Mesendoderm (in vitro differentiated cells): ENCODE measurements around the gene OR2S2.

Experiments used
- DNase-seq: peaks from one replicate; pipeline ENCODE4 v3.0.0; 2013
- H2AK5ac ChIP-seq: 2 replicates; pipeline ENCODE4 v1.6.1; 2013; ENCODE audit warnings: low read length, inconsistent platforms
- H2BK120ac ChIP-seq: 2 replicates; pipeline ENCODE4 v1.6.1; 2013; ENCODE audit warnings: low read depth, mild to moderate bottlenecking, low read length, moderate library complexity, mixed read lengths
- H2BK15ac ChIP-seq: replicated peaks from 2 replicates; pipeline ENCODE4 v1.6.1; 2013; ENCODE audit warnings: low read depth, mild to moderate bottlenecking, moderate library complexity
- H2BK5ac ChIP-seq: 2 replicates; pipeline ENCODE4 v1.6.1; 2013; ENCODE audit warnings: low read length, inconsistent platforms
- H3K18ac ChIP-seq: 2 replicates; pipeline ENCODE4 v1.6.1; 2013; ENCODE audit warnings: mild to moderate bottlenecking, low read length, mixed read lengths
- H3K23ac ChIP-seq: one replicate; pipeline ENCODE4 v1.6.1; 2013; ENCODE audit warnings: low read length
- H3K27ac ChIP-seq: 2 replicates; pipeline ENCODE4 v1.5.1; 2013; ENCODE audit warnings: low read depth, mild to moderate bottlenecking, inconsistent platforms, low read length, moderate library complexity
- H3K27me3 ChIP-seq: 2 replicates; pipeline ENCODE4 v1.6.1; 2013; ENCODE audit warnings: low read length, control low read depth, mild to moderate bottlenecking, inconsistent platforms; ENCODE audit not compliant: insufficient read depth, poor library complexity
- H3K36me3 ChIP-seq: 2 replicates; pipeline ENCODE4 v1.6.1; 2013; ENCODE audit warnings: low read length, inconsistent platforms; ENCODE audit not compliant: control insufficient read depth, insufficient read depth
- H3K4ac ChIP-seq: one replicate; pipeline ENCODE4 v1.6.1; 2013; ENCODE audit warnings: low read depth, mild to moderate bottlenecking, low read length, moderate library complexity
- H3K4me1 ChIP-seq: 2 replicates; pipeline ENCODE4 v1.6.1; 2013; ENCODE audit warnings: low read depth, low read length, inconsistent platforms; ENCODE audit not compliant: control insufficient read depth
- H3K4me2 ChIP-seq: 2 replicates; pipeline ENCODE4 v1.6.1; 2013; ENCODE audit warnings: low read length
- H3K4me3 ChIP-seq: 2 replicates; pipeline ENCODE4 v1.5.1; 2013; ENCODE audit warnings: mild to moderate bottlenecking, low read length
- H3K56ac ChIP-seq: one replicate; pipeline ENCODE4 v1.6.1; 2013; ENCODE audit warnings: low read length
- H3K79me1 ChIP-seq: 2 replicates; pipeline ENCODE4 v1.6.1; 2013; ENCODE audit warnings: low read length, inconsistent platforms
- H3K79me2 ChIP-seq: 2 replicates; pipeline ENCODE4 v1.6.1; 2013; ENCODE audit warnings: mild to moderate bottlenecking, low read length; ENCODE audit not compliant: control insufficient read depth, insufficient read depth
- H3K9ac ChIP-seq: 2 replicates; pipeline ENCODE4 v1.6.1; 2013; ENCODE audit warnings: low read length, inconsistent platforms
- H4K5ac ChIP-seq: one replicate; pipeline ENCODE4 v1.6.1; 2013; ENCODE audit warnings: low read length
- H4K8ac ChIP-seq: one replicate; pipeline ENCODE4 v1.6.1; 2013; ENCODE audit warnings: low read depth, mild to moderate bottlenecking, control low read depth, low read length, moderate library complexity
- WGBS: extraction: QIAGEN DNeasy Blood & Tissue Kit; methylation state at CpG from one replicate; pipeline ENCODE4 v1.1.7; 2013; ENCODE audit warnings: low lambda C conversion rate, missing lambda C conversion rate; ENCODE audit not compliant: insufficient coverage; ENCODE audit errors: extremely low coverage; 5-methylcytosine and 5-hydroxymethylcytosine counted together

The OR2S2 gene

GRCh38 chr9:35984021-35984420 is 26.1 kb upstream of the OR2S2 start:
- H4K8ac ChIP-seq = no peak overlapping the region
- H3K56ac ChIP-seq = no peak overlapping the region
- H2BK120ac ChIP-seq = no peak overlapping the region
- H3K9ac ChIP-seq = no peak overlapping the region
- WGBS = no CpG with 5 or more reads among the region's 1 CpG
- H3K18ac ChIP-seq = no peak overlapping the region
- H3K79me1 ChIP-seq = no peaks in the 10 kb centered on the region
- H3K79me2 ChIP-seq = no peaks in the 10 kb centered on the region
- H3K23ac ChIP-seq = no peak overlapping the region
- no peak overlapping the region for H3K4me3 ChIP-seq
- H2BK15ac ChIP-seq = no peak overlapping the region
- H3K4ac ChIP-seq = no peak overlapping the region
- no peak for DNase-seq
- H3K4me1 ChIP-seq = no peaks in the 10 kb centered on the region
- H4K5ac ChIP-seq = no peak overlapping the region
- no peaks in the 10 kb centered on the region for H3K36me3 ChIP-seq
- no peak overlapping the region for H2AK5ac ChIP-seq
- no peak overlapping the region for H2BK5ac ChIP-seq
- H3K4me2 ChIP-seq = no peak overlapping the region
- H3K27ac ChIP-seq = no peak overlapping the region
- H3K27me3 ChIP-seq = no peaks in the 10 kb centered on the region

GRCh38 chr9:35981699-35982098 is 23.7 kb upstream of the OR2S2 start:
- H3K23ac ChIP-seq = no peak overlapping the region
- H4K5ac ChIP-seq = no peak overlapping the region
- no peak overlapping the region for H3K4me2 ChIP-seq
- no peak for DNase-seq
- no peaks in the 10 kb centered on the region for H3K79me2 ChIP-seq
- H3K4ac ChIP-seq = no peak overlapping the region
- no peaks in the 10 kb centered on the region for H3K79me1 ChIP-seq
- H3K56ac ChIP-seq = no peak overlapping the region
- no peak overlapping the region for H3K9ac ChIP-seq
- no peak overlapping the region for H2BK15ac ChIP-seq
- no peaks in the 10 kb centered on the region for H3K4me1 ChIP-seq
- H2BK120ac ChIP-seq = no peak overlapping the region
- H4K8ac ChIP-seq = no peak overlapping the region
- no peaks in the 10 kb centered on the region for H3K36me3 ChIP-seq
- no peak overlapping the region for H3K27ac ChIP-seq
- no peaks in the 10 kb centered on the region for H3K27me3 ChIP-seq
- no peak overlapping the region for H2BK5ac ChIP-seq
- H3K4me3 ChIP-seq = no peak overlapping the region
- H2AK5ac ChIP-seq = no peak overlapping the region
- no CpG with 5 or more reads among the region's 2 CpGs for WGBS
- no peak overlapping the region for H3K18ac ChIP-seq

GRCh38 chr9:35980289-35981011 is 22.5 kb upstream of the OR2S2 start:
- H3K4me1 ChIP-seq = no peaks in the 10 kb centered on the region
- no peak overlapping the region for H2BK120ac ChIP-seq
- no peak overlapping the region for H3K56ac ChIP-seq
- no peak overlapping the region for H3K4ac ChIP-seq
- no peak overlapping the region for H3K4me3 ChIP-seq
- no peak for DNase-seq
- no peak overlapping the region for H3K27ac ChIP-seq
- no peak overlapping the region for H3K4me2 ChIP-seq
- no peaks in the 10 kb centered on the region for H3K36me3 ChIP-seq
- no peak overlapping the region for H3K23ac ChIP-seq
- no CpG with 5 or more reads among the region's 3 CpGs for WGBS
- H2BK5ac ChIP-seq = no peak overlapping the region
- H2BK15ac ChIP-seq = no peak overlapping the region
- no peak overlapping the region for H3K18ac ChIP-seq
- H4K8ac ChIP-seq = no peak overlapping the region
- H3K79me2 ChIP-seq = no peaks in the 10 kb centered on the region
- no peak overlapping the region for H2AK5ac ChIP-seq
- no peak overlapping the region for H3K9ac ChIP-seq
- H3K79me1 ChIP-seq = no peaks in the 10 kb centered on the region
- no peaks in the 10 kb centered on the region for H3K27me3 ChIP-seq
- H4K5ac ChIP-seq = no peak overlapping the region

DNA sequence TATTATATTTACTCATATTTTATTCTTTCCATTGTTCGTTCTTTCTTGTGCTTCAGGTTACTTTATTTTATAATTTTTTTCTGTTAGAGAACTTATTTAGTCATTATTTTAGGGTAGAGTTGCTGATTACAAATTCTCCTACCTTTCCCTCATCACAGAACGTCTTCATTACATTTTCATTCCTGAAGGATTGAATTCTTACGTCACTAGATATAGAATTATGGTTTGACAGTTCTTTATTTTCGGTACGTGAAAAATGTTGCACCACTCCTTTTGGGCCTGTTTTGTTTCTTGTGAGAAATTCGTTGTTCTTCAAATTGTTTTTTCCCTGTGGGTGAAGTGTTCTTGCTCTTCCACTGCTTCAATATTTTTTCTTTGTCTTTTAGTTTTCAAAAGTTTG is 20.8 kb upstream of the OR2S2 start:
- Histone ChIP-seq H2BK120ac (no peak overlapping the region), H3K27me3 (no peaks in the 10 kb centered on the region), H3K4me1 (no peaks in the 10 kb centered on the region), H3K18ac (no peak overlapping the region), H4K5ac (no peak overlapping the region), H2BK5ac (no peak overlapping the region), H3K79me2 (no peaks in the 10 kb centered on the region), H2AK5ac (no peak overlapping the region), H2BK15ac (no peak overlapping the region), H3K79me1 (no peaks in the 10 kb centered on the region), H3K27ac (no peak overlapping the region), H4K8ac (no peak overlapping the region), H3K4me3 (no peak overlapping the region), H3K36me3 (no peaks in the 10 kb centered on the region), H3K4me2 (no peak overlapping the region), H3K56ac (no peak overlapping the region), H3K9ac (no peak overlapping the region), H3K4ac (no peak overlapping the region), H3K23ac (no peak overlapping the region)
- no CpG with 5 or more reads among the region's 6 CpGs for WGBS
- no peak for DNase-seq

GRCh38 chr9:35976726-35977125 is 18.8 kb upstream of the OR2S2 start:
- Histone ChIP-seq H3K79me2 (no peaks in the 10 kb centered on the region), H2BK15ac (no peak overlapping the region), H3K79me1 (no peaks in the 10 kb centered on the region), H2BK5ac (no peak overlapping the region), H3K4ac (no peak overlapping the region), H4K5ac (no peak overlapping the region), H4K8ac (no peak overlapping the region), H3K4me1 (no peaks in the 10 kb centered on the region), H3K27ac (no peak overlapping the region), H3K4me3 (no peak overlapping the region), H3K23ac (no peak overlapping the region), H3K9ac (no peak overlapping the region), H3K27me3 (no peaks in the 10 kb centered on the region), H3K4me2 (no peak overlapping the region), H3K18ac (no peak overlapping the region), H3K36me3 (no peaks in the 10 kb centered on the region), H3K56ac (no peak overlapping the region), H2AK5ac (no peak overlapping the region), H2BK120ac (no peak overlapping the region)
- WGBS = no CpG with 5 or more reads among the region's 1 CpG
- no peak for DNase-seq

DNA sequence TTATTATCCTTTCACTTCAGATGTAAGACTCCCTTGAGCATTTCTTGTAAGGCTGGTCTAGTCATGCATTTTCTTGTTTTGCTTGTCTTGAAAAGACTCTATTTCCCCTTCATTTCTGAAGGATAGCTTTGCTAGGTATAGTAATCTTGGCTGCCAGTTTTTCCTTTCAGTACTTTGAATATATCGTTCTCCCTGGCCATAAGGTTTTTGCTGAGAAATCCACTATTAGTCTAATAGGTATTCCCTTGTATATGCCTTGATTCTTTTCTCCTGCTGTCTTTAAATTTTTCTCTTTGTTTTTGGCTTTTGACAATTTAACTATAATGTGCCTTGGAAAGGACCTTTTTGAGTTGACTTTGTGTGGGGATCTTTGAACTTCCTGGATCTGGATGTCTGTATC is 16.8 kb upstream of the OR2S2 start:
- no peaks in the 10 kb centered on the region for H3K27me3 ChIP-seq
- H2AK5ac ChIP-seq = no peak overlapping the region
- H4K8ac ChIP-seq = no peak overlapping the region
- H3K4me3 ChIP-seq = no peak overlapping the region
- no peak overlapping the region for H3K27ac ChIP-seq
- no CpG with 5 or more reads among the region's 1 CpG for WGBS
- H3K9ac ChIP-seq = no peak overlapping the region
- no peaks in the 10 kb centered on the region for H3K79me1 ChIP-seq
- DNase-seq = no peak
- no peak overlapping the region for H3K4me2 ChIP-seq
- H3K56ac ChIP-seq = no peak overlapping the region
- H3K36me3 ChIP-seq = no peaks in the 10 kb centered on the region
- H3K4me1 ChIP-seq = no peaks in the 10 kb centered on the region
- H3K23ac ChIP-seq = no peak overlapping the region
- no peak overlapping the region for H4K5ac ChIP-seq
- H3K79me2 ChIP-seq = no peaks in the 10 kb centered on the region
- H2BK15ac ChIP-seq = no peak overlapping the region
- no peak overlapping the region for H3K18ac ChIP-seq
- no peak overlapping the region for H2BK120ac ChIP-seq
- no peak overlapping the region for H2BK5ac ChIP-seq
- no peak overlapping the region for H3K4ac ChIP-seq
